Natural killer cell treated with Interleukin-12 subunit alpha and Interleukin-12 subunit beta and Interleukin-15 and Interleukin-18, amount 100 ng/mL, for 72 hours (primary cell): Measurements from ENCODE around the gene CAPG. TPM values are rescaled to one million over a fixed set of nuclear protein-coding genes. Genes with fewer than 3 reads are reported as not detected.
"Not testable (repeated sequence)": the region's sequence is repeated elsewhere in the genome, so short reads cannot be mapped to it uniquely, and the experiment has no call there.

Source experiments
- ATAC-seq, 2 donors: fragments of 150-1000 bp; cut with Tn5 transposase in 1 of 2; sonication (Bioruptor Pico), chemical (Tn5 transposase) in 1 of 2; 2 replicates each; pipeline ENCODE4 v1.10.0; 2021
- DNase-seq: peaks from one replicate; pipeline ENCODE4 v3.0.0; 2022; ENCODE audit warnings: low spot score
- H3K27ac Mint-ChIP-seq, 2 donors: 1 replicate in 1 of 2; 2 replicates in 1 of 2; pipeline ENCODE4 v1.8.0; 2022; ENCODE audit warnings: mixed read lengths in 2 of 2, mild to moderate bottlenecking in 1 of 2, moderate library complexity in 1 of 2
- H3K27me3 Mint-ChIP-seq, 2 donors: 1 replicate in 1 of 2; 2 replicates in 1 of 2; pipeline ENCODE4 v1.8.0; 2022; ENCODE audit warnings: mixed read lengths in 2 of 2
- H3K36me3 Mint-ChIP-seq: one replicate; pipeline ENCODE4 v1.8.0; 2022; ENCODE audit warnings: mixed read lengths
- H3K4me1 Mint-ChIP-seq, 2 donors: 1 replicate in 1 of 2; 2 replicates in 1 of 2; pipeline ENCODE4 v1.8.0; 2022; ENCODE audit warnings: low read depth in 2 of 2, mixed read lengths in 2 of 2, mild to moderate bottlenecking in 1 of 2
- H3K4me3 Mint-ChIP-seq: one replicate; pipeline ENCODE4 v1.8.0; 2022; ENCODE audit warnings: mixed read lengths
- H3K9me3 Mint-ChIP-seq: 2 replicates; pipeline ENCODE4 v1.8.0; 2022; ENCODE audit warnings: mixed read lengths
- total RNA-seq, 2 donors: library from RNA; stranded (reverse); gene quantifications; one replicate each; pipeline ENCODE4 v1.2.3, GENCODE V29; 2022

The CAPG gene
- total RNA-seq, 2 donors from 2014 or later: 8.4 to 12.9 TPM

DNA sequence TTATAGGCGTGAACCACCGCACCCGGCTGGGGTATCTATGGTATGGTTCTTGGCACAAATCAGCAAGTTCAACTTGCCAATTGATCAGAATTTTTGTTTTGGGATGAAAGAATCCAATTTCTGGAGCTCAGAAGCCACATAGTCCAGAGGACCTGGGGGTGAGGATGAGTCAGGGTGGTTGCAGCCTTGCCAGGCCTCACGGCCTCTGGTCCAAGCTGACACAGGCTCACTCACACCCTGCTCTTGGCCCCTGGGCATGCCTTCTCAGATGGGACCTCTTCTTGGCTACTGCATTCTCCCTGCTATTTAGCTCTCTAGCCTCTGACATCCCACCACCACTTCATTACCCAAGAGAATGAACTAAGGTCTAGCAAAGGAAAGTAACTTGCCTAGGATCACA, 16.3 kb downstream of the CAPG start:
- Mint-ChIP-seq H3K36me3 (no peaks in the 10 kb centered on the region), H3K27me3 (no peaks in the 10 kb centered on the region), H3K4me1 (peaks cover 8 to 11% of the 10 kb centered on the region in 2 donors), H3K27ac (no peak overlapping the region), H3K9me3 (no peaks in the 10 kb centered on the region), H3K4me3 (no peak overlapping the region)
- no peak for DNase-seq
- ATAC-seq: no peak

DNA sequence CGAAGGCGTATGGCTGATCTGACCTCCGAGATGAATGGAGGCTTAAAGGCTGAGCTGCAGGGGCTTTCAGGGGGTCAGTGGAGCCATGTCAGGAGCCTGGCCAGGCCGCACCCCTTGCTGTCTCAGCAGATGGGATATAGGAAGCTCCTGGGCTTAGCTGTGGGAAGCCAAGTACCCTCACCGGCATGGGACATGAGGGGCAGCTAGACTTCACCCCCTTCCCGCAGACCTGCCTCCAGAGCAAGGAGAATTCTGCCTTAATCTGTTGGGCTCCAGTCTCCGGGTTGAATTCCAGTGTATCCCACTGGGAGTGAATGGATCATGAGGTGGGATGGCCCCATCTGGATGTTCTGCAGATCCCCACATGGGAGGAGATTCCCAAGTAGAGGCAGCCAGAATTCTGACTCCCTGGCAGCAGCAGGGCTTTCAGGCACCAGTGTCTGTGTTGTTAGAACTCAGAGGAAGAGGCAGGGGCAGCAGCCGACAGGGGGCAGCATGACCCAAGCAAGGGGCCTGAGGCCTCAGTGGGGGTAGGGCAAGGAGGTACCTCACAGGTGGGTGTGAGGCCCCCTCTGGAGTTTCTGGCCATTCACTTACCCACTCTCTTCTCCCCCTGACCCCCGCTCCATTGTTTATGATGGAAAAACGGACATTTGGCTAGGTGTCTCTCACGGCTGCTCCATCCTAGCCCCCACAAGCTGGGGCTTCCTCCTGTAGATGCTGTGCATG, 19.1 kb downstream of the CAPG start:
- H3K4me3 Mint-ChIP-seq: no peak overlapping the region
- DNase-seq: peak; percentile 70
- no peaks in the 10 kb centered on the region for H3K9me3 Mint-ChIP-seq
- ATAC-seq: peak; percentile 63 to 79
- peaks cover 0 to 3% of the 10 kb centered on the region in 2 donors for H3K4me1 Mint-ChIP-seq
- no peaks in the 10 kb centered on the region for H3K27me3 Mint-ChIP-seq
- H3K36me3 Mint-ChIP-seq: no peaks in the 10 kb centered on the region
- H3K27ac Mint-ChIP-seq: no peak overlapping the region

DNA sequence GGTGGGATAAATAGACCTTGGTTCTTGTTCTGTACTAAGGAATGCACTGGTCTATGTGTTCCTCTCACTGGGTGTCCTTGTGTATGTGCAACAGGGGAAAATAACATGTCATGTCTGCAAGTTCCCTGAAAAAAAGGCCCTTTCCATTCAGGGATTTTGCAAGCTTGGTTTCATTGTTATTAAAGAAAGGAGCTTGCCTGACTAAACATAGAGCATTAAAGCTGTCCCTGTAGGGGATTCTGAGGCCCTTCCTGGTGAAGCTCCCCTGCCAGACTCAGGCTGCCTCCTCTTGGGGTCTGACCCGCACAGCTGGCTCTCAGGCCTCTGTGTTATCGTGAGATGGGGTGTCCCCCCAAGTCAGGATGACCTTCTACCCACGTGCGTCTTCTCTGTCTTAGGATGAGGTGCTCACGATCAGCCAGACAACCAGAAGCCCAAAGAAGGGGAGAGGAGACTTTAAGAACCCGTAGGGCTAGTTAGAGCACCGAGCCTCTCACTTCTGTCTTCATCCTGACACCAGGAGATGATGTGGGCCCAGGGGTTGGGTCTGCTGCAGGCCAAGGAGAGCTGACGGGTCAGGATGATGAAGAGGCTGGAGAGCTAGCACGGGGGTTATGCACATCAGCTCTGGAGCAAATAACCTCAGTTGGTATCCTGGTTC, 21.2 kb downstream of the CAPG start:
- no peak for DNase-seq
- ATAC-seq: no peak
- no peaks in the 10 kb centered on the region for H3K9me3 Mint-ChIP-seq
- H3K36me3 Mint-ChIP-seq: no peaks in the 10 kb centered on the region
- peak overlapping the region in 1 of 2 donors; percentile 28 for H3K27ac Mint-ChIP-seq
- H3K27me3 Mint-ChIP-seq: no peaks in the 10 kb centered on the region
- no peak overlapping the region for H3K4me3 Mint-ChIP-seq
- H3K4me1 Mint-ChIP-seq: peaks cover 0 to 2% of the 10 kb centered on the region in 2 donors

DNA sequence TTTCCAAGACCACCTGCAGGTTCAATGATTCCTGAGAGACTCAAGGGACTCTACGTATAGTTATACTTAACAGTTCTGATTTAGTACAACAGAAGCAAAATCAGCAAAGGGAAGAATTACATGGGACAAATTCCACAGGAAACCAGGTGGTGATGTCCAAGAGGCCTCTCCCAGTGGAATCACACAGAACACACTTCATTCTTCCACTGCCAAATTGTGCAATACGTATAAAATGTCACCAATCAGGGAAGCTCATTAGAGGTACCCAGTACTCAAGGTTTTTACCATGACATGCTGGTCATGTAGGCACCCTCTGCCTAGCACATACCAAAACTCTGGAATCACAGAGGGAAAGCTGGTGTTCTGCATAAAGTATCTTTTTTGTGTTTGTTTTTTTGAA, 22.4 kb downstream of the CAPG start:
- DNase-seq (no peak), ATAC-seq (no peak)
- Mint-ChIP-seq H3K27ac (no peak overlapping the region), H3K27me3 (no peaks in the 10 kb centered on the region), H3K4me3 (no peak overlapping the region), H3K4me1 (no peaks in the 10 kb centered on the region), H3K36me3 (peaks cover 5% of the 10 kb centered on the region), H3K9me3 (no peaks in the 10 kb centered on the region)

DNA sequence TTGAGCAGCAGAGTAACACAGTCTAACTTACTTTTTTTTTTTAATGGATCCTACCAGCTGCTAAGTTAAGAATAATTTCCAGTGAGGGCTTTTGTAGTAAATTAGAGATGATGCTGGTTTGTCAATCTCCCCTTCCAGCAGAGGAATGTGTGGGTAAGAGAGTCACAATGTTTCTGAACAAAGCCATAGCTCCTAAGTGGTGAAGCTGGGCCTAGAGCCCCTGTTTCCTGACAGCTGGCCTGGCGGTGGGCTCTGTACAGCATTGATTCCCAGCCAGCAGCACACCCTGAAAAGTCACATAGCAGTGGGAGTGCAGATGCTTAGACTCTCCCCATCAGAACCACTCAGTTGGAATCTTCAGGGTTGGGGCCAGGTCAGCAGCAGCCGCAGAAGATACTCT, 24.4 kb downstream of the CAPG start:
- Mint-ChIP-seq H3K27me3 (no peaks in the 10 kb centered on the region), H3K4me1 (no peaks in the 10 kb centered on the region), H3K27ac (peak overlapping the region in 1 of 2 donors; percentile 17), H3K36me3 (peaks cover 5% of the 10 kb centered on the region), H3K4me3 (no peak overlapping the region), H3K9me3 (no peaks in the 10 kb centered on the region)
- no peak for DNase-seq
- ATAC-seq: no peak

DNA sequence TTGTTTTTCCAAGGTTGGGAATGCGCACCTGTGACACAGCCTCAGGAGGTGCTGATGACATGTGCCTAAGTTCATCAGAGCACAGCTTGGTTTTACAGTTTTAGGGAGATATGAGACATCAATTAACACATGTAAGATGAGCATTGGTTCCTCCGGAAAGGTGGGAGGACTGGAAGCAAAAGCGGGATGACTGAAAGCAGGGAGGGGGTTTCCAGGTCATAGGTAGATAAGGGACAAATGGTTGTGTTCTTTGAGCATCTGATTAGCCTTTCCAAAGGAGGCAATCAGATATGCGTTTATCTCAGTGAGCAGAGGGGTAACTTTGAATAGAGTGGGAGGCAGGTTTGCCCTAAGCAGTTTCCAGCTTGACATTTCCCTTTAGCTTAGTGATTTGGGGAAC, 26.3 kb downstream of the CAPG start:
- no peak overlapping the region for H3K4me3 Mint-ChIP-seq
- H3K36me3 Mint-ChIP-seq: peaks cover 18% of the 10 kb centered on the region
- ATAC-seq: no peak
- no peaks in the 10 kb centered on the region for H3K9me3 Mint-ChIP-seq
- H3K27ac Mint-ChIP-seq: no peak overlapping the region
- no peak for DNase-seq
- no peaks in the 10 kb centered on the region for H3K4me1 Mint-ChIP-seq
- no peaks in the 10 kb centered on the region for H3K27me3 Mint-ChIP-seq

DNA sequence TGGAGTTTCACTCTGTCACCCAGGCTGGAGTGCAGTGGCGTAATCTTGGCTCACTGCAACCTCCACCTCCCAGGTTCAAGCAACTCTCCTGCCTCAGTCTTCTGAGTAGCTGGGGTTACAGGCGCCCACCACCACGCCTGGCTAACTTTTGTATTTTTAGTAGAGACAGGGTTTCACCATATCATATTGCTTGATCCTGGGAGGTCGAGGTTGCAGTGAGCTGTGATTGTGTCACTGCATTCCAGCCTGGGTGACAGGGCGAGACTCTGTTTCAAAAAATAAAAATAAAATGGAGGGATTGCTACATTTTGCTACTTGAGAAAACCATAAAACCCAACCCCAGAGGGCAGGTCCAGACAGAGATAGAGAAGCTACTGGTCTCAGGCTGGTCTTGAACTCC, 27.0 kb downstream of the CAPG start:
- not testable (repeated sequence) for H3K4me1 Mint-ChIP-seq, ATAC-seq, H3K27ac Mint-ChIP-seq, H3K4me3 Mint-ChIP-seq, DNase-seq, H3K27me3 Mint-ChIP-seq, H3K9me3 Mint-ChIP-seq
- peaks cover 25% of the 10 kb centered on the region for H3K36me3 Mint-ChIP-seq

DNA sequence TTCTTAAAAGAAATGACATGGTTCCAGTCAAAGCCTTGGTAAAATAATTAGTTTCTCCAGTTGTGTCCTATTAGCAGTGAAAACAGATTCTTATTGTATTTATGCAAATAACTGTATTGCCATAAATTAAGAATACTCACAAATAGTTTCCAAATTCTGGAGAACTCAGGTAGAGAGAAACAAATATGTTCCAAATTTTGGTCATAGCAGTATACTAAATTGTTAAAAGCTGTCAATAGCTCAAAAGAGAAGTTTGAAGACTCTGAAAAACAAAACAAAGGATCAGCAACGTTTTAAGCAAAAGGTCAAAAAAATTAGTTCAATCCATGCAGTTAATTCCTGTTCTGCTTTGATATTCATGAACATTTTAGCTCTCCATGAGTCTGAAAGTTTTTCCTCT, 30.1 kb downstream of the CAPG start:
- Mint-ChIP-seq H3K27ac (no peak overlapping the region), H3K4me3 (no peak overlapping the region), H3K4me1 (no peaks in the 10 kb centered on the region), H3K9me3 (no peaks in the 10 kb centered on the region), H3K27me3 (no peaks in the 10 kb centered on the region), H3K36me3 (peaks cover 38% of the 10 kb centered on the region)
- DNase-seq (no peak), ATAC-seq (no peak)

DNA sequence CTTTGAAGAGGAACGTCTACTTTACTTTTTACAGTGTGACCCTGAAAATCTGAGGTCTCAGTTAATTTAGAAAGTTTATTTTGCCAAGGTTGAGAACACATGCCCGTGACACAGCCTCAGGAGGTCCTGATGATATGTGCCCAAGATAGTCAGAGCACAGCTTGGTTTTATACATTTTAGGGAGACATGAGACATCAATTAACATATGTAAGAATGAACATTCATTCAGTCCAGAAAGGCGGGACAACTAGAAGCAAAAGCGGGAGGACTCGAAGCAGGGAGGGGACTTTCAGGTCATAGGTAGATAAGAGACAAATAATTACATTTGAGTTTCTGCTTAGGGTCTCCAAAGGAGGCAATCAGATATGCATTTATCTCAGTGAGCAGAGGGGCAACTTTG, 31.9 kb downstream of the CAPG start:
- ATAC-seq (no peak), DNase-seq (no peak)
- Mint-ChIP-seq H3K4me3 (no peak overlapping the region), H3K4me1 (no peaks in the 10 kb centered on the region), H3K36me3 (peaks cover 39% of the 10 kb centered on the region), H3K27me3 (no peaks in the 10 kb centered on the region), H3K9me3 (no peaks in the 10 kb centered on the region), H3K27ac (no peak overlapping the region)

DNA sequence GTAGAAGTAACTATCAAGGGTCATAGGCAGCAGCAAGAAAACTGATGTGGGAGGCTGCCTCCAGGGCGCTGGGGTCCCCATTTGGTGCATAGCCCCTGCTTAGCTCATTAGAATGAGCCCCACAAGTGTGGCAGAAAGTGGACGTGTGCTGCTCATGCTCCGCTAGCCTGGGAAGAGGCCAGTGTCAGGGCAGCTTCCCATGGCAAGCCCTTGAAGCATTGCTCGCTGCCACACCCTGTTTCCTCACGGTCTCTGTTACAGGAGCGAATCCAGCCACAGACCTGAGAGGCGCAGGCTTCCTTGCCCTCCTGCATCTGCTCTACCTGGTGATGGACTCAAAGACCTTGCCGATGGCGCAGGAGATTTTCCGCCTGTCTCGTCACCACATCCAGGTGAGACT, 33.1 kb downstream of the CAPG start:
- Mint-ChIP-seq H3K27ac (no peak overlapping the region), H3K36me3 (peaks cover 39% of the 10 kb centered on the region), H3K4me1 (no peaks in the 10 kb centered on the region), H3K4me3 (no peak overlapping the region), H3K9me3 (no peaks in the 10 kb centered on the region), H3K27me3 (no peaks in the 10 kb centered on the region)
- DNase-seq: no peak
- no peak for ATAC-seq

DNA sequence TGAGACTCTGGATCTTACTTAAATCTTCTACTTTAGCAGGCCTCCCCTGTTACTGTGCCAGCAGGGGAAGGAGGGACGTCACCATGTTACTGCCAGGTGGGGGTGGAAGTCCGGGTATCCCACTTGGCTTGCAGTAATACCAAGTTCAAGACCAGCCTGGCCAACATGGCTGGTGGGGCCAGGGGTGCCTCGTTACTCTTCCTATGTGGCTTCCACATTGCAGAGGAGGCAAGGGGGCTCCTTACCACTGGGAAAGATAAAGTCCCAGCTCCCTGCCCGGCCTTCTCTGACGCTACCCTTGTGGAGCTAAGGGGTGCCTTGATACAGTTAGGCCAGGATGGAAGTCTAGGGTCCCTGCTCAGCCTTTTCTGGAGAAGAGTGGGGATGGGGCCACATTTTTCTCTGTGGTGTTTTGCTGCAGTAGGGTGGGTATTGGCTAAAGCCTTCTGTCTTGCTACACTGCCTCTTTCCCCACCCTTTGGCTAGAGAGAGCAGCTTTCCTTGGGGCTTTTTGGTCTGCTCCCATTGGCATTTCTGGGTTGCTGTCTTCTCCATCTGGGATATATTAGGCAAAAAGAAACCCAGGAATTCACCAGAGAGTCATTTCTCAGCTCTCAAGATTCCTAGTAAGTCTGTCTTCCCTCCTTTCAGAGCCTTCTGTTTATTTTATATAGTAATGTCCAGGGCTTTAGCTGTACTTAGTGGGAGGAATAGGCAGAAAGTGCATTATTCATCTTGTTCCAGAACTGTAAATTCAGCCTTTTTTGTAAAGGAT, 33.7 kb downstream of the CAPG start:
- Mint-ChIP-seq H3K9me3 (no peaks in the 10 kb centered on the region), H3K27ac (no peak overlapping the region), H3K36me3 (peaks cover 39% of the 10 kb centered on the region), H3K4me3 (no peak overlapping the region), H3K27me3 (no peaks in the 10 kb centered on the region), H3K4me1 (no peaks in the 10 kb centered on the region)
- ATAC-seq (no peak), DNase-seq (no peak)

DNA sequence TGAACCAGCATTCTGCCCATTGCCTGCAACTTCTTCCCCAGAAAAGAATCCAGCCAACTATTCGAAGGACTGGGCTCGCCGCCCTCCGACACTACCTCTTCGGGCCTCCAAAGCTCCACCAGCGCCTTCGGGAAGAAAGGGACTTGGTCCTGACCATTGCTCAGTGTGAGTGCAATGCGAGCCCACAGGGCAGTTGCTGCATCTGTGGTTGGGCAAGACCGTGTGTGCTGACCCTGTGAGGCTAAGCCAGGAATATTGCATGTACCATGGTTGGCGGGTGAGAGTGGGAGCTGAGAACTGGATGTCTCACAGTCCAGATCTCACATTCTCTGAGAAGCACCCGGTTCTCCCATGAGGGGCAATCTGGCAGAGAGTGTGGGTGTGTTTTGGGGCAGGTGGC, 39.1 kb downstream of the CAPG start:
- Mint-ChIP-seq H3K27ac (no peak overlapping the region), H3K4me3 (no peak overlapping the region), H3K4me1 (no peaks in the 10 kb centered on the region), H3K9me3 (no peaks in the 10 kb centered on the region), H3K36me3 (peaks cover 11% of the 10 kb centered on the region), H3K27me3 (no peaks in the 10 kb centered on the region)
- DNase-seq: no peak
- no peak for ATAC-seq

DNA sequence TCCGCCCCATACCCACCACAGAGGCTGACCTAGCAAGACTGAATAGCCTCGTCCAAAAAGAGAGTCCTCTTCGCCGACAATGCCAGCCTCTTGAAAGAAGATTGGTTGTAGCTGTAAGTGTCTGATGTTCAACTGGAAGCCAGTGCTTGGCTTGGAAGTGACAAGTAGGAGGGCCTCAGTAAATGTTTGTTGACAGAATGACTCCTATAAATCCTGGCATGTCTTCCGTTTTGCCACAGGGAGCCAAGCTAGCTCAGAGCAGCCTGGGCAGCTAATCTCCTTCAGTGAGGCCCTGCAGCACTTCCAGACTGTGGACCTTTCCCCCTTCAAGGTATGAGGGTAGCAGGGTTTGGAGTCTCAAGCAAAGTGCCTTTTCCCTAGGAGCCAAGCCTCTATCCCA, 40.7 kb downstream of the CAPG start:
- H3K36me3 Mint-ChIP-seq: peaks cover 5% of the 10 kb centered on the region
- no peak overlapping the region for H3K27ac Mint-ChIP-seq
- DNase-seq (no peak), ATAC-seq (no peak)
- H3K4me3 Mint-ChIP-seq: no peak overlapping the region
- H3K9me3 Mint-ChIP-seq: no peaks in the 10 kb centered on the region
- no peaks in the 10 kb centered on the region for H3K4me1 Mint-ChIP-seq
- no peaks in the 10 kb centered on the region for H3K27me3 Mint-ChIP-seq

DNA sequence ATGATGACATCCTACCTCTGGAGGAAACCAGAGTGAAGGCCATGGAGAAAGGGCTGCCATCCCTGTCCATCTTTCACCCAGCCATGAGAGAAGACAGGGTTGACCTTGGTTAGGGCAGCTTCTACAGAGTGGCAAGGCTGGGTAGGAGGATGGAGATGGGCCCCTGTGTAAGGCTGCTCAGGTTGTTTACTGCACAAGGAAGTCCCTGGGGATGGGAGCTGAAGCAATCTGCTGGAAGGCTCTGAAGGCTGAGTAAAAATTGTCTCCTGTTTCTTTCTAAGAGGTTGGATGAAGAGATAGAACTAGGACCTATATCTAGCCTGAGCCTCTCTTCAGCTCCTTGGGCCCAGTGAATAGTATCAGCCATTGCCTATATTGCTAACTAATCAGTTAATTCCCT, 41.2 kb downstream of the CAPG start:
- DNase-seq (no peak), ATAC-seq (no peak)
- Mint-ChIP-seq H3K27me3 (no peaks in the 10 kb centered on the region), H3K4me1 (no peaks in the 10 kb centered on the region), H3K9me3 (no peaks in the 10 kb centered on the region), H3K36me3 (peaks cover 3% of the 10 kb centered on the region), H3K4me3 (no peak overlapping the region), H3K27ac (no peak overlapping the region)
